ENCODE results near the gene IQSEC1. TPM values are rescaled to one million over a fixed set of nuclear protein-coding genes. Genes with fewer than 3 reads are reported as not detected.

IQSEC1 gene
- total RNA-seq, 2 experiments from 2014 or later = 36.8 to 40.4 TPM

DNA sequence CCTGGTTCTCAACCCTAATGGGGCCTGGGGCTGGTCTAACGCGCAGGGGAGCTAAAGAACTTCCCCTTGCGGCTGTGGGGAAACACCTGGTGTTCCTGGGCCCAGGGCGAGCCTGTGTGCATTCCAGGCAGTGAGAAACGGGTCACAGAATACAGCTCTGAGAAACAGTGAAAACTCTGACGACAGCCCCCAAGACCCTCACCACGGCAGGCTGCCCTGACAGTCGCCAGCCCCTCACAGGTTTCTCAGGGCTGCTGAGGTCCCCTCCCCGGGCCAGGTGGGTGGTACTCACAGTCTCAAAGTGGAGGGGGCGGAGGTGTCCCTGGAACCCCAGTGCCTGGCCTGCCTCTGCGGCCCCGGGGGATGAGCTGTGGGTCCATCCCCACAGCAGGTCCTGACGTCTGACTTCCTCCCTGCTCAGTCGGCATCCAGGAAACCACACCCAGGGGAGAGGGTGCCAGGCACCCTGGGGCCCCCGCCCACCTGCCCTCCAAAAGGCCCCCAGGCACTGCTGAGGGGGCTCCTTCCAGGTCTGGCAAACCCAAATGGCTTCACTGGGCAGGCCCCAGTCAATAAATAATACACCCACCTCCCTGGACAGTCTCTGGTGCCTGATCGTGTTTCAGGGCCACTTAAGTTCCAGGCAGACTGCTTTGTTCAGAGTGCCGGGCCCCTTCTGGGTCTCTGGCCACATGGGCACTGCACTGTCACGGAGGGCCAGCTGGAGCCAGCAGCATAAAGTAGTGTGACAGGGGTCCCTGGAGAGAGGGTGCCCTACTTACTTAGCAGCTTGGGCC, 57.7 kb downstream of the IQSEC1 start:
- H3K4me3 Mint-ChIP-seq = peak overlapping the region; percentile 72
- CTCF ChIA-PET = interaction anchor here (0.6 to 2.3 kb wide), 6 partner anchors 11 to 142 kb away, joined by 3 to 10 read pairs (median 3); no protein-coding TSS in a partner anchor
- peaks cover 56% of the 10 kb centered on the region for H3K4me1 Mint-ChIP-seq

DNA sequence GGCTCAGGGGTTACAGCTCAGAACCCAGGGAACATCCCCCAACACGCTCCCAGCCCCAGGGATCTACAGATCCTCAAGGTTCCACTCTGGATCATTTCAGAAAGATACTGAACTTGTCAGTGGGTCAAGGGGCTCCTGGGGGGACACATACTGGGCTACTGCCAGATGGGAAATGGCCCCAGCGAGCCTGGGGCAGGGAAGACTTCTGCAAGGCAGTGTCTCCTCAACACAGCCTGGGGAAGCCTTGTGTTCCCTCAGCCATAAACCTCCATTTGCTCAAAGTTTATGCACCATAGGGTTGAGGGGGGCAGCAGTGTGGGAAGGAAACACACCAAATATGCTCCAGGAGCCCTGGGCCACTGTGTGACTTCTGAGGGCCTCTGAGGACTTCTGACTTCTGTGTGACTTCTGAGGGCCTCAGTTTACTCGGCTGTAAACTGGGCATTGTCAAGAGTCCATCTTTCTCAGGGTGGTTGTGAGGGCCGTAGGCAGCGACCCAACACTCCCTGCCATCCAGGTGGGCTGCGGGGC, 58.4 kb downstream of the IQSEC1 start:
- Mint-ChIP-seq H3K4me1 (peaks cover 62% of the 10 kb centered on the region), H3K36me3 (ENCODE audit: low read depth) (peaks cover 14% of the 10 kb centered on the region), H3K27me3 (no peaks in the 10 kb centered on the region), H3K4me3 (peak overlapping the region; percentile 72), H3K27ac (peak overlapping the region; percentile 98), H3K9me3 (ENCODE audit: low read depth) (no peaks in the 10 kb centered on the region)
- intact Hi-C loops (cut with DNase I, micrococcal nuclease) = loop anchor here (1.0 to 10.0 kb wide), 8 partner anchors 48 to 1420 kb away; partner anchors contain the start of genes CHCHD4 (in 1 of the 2), HDAC11 (in 1 of the 2) and MKRN2 (in 1 of the 2)
- DNase-seq (no peak), ATAC-seq (no peak)
- ChIA-PET CTCF (interaction anchor here (0.6 to 2.3 kb wide), 6 partner anchors 10 to 142 kb away, joined by 3 to 10 read pairs (median 4); no protein-coding TSS in a partner anchor), POLR2A (interaction anchor here (1.5 kb wide), 1 partner anchor 10 kb away, joined by 6 read pairs; no protein-coding TSS in a partner anchor)

More for the DNA sequence above, 57.7 kb downstream of the IQSEC1 start:
- intact Hi-C loops (cut with DNase I, micrococcal nuclease) = loop anchor here (1.0 to 10.0 kb wide), 5 partner anchors 53 to 1419 kb away; partner anchors contain the start of gene HDAC11 (in 1 of the 2)
- Mint-ChIP-seq H3K27me3 (no peaks in the 10 kb centered on the region), H3K9me3 (ENCODE audit: low read depth) (no peaks in the 10 kb centered on the region), H3K36me3 (ENCODE audit: low read depth) (peaks cover 10% of the 10 kb centered on the region), H3K27ac (peak overlapping the region; percentile 98)
- ATAC-seq (peak; percentile 24), DNase-seq (peak; percentile 78)
- POLR2A ChIA-PET = interaction anchor here (1.5 kb wide), 1 partner anchor 11 kb away, joined by 6 read pairs; no protein-coding TSS in a partner anchor

DNA sequence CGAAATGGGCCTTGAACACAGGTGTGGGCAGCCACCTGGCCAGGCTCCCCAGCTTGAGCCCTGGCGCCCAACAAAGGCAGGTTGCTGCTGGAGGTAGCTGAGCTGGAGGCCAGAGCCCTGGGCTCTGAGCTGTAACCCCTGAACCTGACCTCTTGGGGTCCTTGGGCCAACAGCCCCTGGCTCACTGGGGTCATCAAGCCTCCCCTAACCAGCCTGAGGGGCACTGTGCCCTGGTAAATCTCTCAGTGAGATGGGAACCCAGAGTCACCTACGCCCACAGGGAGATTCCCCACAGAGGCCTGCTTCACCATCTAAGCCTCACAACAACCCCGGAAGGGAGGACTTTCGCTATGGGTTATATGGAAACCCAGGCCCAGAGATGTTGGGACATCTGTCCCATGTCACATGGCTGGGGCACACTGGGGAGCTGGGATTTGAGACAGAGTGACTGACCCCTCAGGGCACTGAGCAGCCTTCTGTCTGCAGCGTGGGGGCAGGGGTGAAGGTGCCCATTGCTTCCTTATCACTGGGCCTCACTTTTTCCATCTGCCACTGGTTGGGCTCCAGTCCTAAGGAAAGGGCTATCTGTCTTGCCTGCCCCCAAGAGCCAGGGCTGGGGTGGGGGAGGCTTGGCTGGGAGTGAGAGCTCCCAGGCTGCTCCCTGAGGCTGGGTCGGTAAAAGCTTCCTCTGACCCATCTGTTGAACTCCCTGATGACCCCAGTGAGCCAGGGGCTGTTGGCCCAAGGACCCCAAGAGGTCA, 59.1 kb downstream of the IQSEC1 start:
- Mint-ChIP-seq H3K27me3 (no peaks in the 10 kb centered on the region), H3K4me1 (peaks cover 69% of the 10 kb centered on the region), H3K4me3 (peak overlapping the region; percentile 72), H3K9me3 (ENCODE audit: low read depth) (no peaks in the 10 kb centered on the region), H3K27ac (peak overlapping the region; percentile 98), H3K36me3 (ENCODE audit: low read depth) (peaks cover 18% of the 10 kb centered on the region)
- POLR2A ChIA-PET = interaction anchor here (1.5 kb wide), 1 partner anchor 10 kb away, joined by 6 read pairs; no protein-coding TSS in a partner anchor
- intact Hi-C loops (cut with DNase I, micrococcal nuclease) = loop anchor here (2.0 to 10.0 kb wide), 7 partner anchors 47 to 1421 kb away; partner anchors contain the start of genes CHCHD4 (in 1 of the 2) and MKRN2 (in 1 of the 2)
- peak; percentile 8 for ATAC-seq
- peak; percentile 77 for DNase-seq
- CTCF ChIA-PET = interaction anchor here (0.6 to 2.3 kb wide), 5 partner anchors 10 to 376 kb away, joined by 3 to 10 read pairs (median 5); no protein-coding TSS in a partner anchor

DNA sequence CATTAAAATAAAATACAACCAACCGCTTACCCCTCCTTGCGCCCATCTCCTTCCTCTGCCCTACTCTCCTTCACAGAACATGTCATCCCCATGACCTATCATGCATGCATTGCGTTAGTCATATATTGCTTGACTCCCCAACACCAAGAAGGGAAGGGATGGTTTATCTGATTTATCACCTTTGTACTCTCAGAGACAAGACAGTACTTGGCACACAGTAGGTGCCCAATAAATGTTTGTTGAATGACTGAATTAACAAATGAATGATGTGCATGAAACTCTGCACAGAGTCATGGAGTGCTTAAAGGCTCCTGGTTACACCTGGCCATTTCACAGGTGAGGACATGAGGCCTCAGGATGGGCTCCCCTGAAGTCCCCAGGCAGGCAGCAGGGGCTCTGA, 59.7 kb downstream of the IQSEC1 start:
- Mint-ChIP-seq H3K27me3 (no peaks in the 10 kb centered on the region), H3K4me3 (peak overlapping the region; percentile 72), H3K9me3 (ENCODE audit: low read depth) (no peaks in the 10 kb centered on the region), H3K36me3 (ENCODE audit: low read depth) (peaks cover 21% of the 10 kb centered on the region), H3K27ac (peak overlapping the region; percentile 98), H3K4me1 (peaks cover 75% of the 10 kb centered on the region)
- DNase-seq (no peak), ATAC-seq (peak; percentile 10)
- ChIA-PET POLR2A (no interaction called here), CTCF (interaction anchor here (0.6 to 3.9 kb wide), 5 partner anchors 9 to 377 kb away, joined by 3 to 28 read pairs (median 9); no protein-coding TSS in a partner anchor)
- intact Hi-C loops (cut with DNase I, micrococcal nuclease) = loop anchor here (5.0 to 10.0 kb wide), 5 partner anchors 46 to 1421 kb away; partner anchors contain the start of genes CHCHD4 (in 1 of the 2) and MKRN2 (in 1 of the 2)

DNA sequence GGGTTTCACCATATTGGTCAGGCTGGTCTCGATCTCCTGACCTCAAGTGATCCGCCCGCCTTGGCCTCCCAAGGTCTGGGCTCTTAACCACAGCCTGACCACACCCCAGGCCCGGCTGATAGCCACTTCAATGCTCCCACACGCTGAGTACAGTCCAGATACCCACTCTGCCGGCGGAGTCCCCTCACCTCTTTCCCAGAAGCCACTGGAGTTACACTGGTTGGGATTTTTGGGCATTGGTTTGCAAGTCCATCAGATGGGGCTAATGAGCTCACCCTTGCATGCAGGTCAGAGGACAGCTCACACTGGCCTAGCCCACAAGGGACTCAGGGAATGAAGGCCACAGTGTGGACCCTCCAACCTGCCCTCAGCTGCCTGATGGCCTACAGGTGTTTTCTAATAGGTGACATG, 60.1 kb downstream of the IQSEC1 start:
- CTCF ChIA-PET = interaction anchor here (0.6 to 3.9 kb wide), 4 partner anchors 9 to 547 kb away, joined by 4 to 28 read pairs (median 7); no protein-coding TSS in a partner anchor
- Mint-ChIP-seq H3K27me3 (no peaks in the 10 kb centered on the region), H3K27ac (peak overlapping the region; percentile 98), H3K4me3 (peak overlapping the region; percentile 72), H3K9me3 (ENCODE audit: low read depth) (no peaks in the 10 kb centered on the region), H3K36me3 (ENCODE audit: low read depth) (peaks cover 24% of the 10 kb centered on the region), H3K4me1 (peaks cover 79% of the 10 kb centered on the region)
- ATAC-seq (no peak), DNase-seq (no peak)
- intact Hi-C loops (cut with DNase I, micrococcal nuclease) = loop anchor here (5.0 to 10.0 kb wide), 5 partner anchors 46 to 1422 kb away; partner anchors contain the start of genes CHCHD4 (in 1 of the 2) and MKRN2 (in 1 of the 2)
- POLR2A ChIA-PET = no interaction called here

DNA sequence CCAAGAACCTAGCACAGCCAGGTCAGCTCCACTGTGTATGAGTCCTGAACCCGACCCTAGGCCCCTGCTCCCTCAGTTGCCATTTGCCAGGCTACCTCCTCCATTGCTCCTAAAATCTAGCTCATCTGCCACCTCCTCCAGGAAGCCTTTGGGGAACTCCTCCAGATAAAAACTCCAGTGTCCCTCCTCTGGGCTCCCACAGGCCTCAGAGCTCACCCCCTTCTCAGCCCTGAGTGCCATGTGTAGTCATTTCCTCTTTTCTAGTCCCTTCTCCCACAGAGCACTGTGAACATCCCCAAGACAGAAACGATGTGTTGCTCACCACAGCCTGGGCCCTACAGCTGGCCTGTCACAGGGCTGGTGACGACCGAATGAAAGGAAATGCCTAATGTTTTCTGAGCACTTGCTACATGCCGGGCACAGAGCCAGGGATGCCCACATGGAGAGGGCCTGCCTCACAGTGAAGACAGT, 61.0 kb downstream of the IQSEC1 start:
- POLR2A ChIA-PET = interaction anchor here (0.6 to 1.9 kb wide), 5 partner anchors 17 to 1860 kb away, joined by 3 to 6 read pairs (median 3); no protein-coding TSS in a partner anchor
- Mint-ChIP-seq H3K27ac (peak overlapping the region; percentile 98), H3K36me3 (ENCODE audit: low read depth) (peaks cover 24% of the 10 kb centered on the region), H3K27me3 (no peaks in the 10 kb centered on the region), H3K4me1 (peaks cover 85% of the 10 kb centered on the region), H3K4me3 (peak overlapping the region; percentile 72), H3K9me3 (ENCODE audit: low read depth) (no peaks in the 10 kb centered on the region)
- intact Hi-C loops (cut with DNase I, micrococcal nuclease) = loop anchor here (1.0 to 10.0 kb wide), 9 partner anchors 45 to 1423 kb away; partner anchors contain the start of genes CHCHD4 (in 1 of the 2), MKRN2 (in 1 of the 2), RAF1 (in 1 of the 2) and RPL32 (in 1 of the 2)
- ATAC-seq = peak; percentile 57
- DNase-seq = peak; percentile 86
- CTCF ChIA-PET = interaction anchor here (0.9 to 3.9 kb wide), 5 partner anchors 12 to 43 kb away, joined by 4 to 28 read pairs (median 5); no protein-coding TSS in a partner anchor

DNA sequence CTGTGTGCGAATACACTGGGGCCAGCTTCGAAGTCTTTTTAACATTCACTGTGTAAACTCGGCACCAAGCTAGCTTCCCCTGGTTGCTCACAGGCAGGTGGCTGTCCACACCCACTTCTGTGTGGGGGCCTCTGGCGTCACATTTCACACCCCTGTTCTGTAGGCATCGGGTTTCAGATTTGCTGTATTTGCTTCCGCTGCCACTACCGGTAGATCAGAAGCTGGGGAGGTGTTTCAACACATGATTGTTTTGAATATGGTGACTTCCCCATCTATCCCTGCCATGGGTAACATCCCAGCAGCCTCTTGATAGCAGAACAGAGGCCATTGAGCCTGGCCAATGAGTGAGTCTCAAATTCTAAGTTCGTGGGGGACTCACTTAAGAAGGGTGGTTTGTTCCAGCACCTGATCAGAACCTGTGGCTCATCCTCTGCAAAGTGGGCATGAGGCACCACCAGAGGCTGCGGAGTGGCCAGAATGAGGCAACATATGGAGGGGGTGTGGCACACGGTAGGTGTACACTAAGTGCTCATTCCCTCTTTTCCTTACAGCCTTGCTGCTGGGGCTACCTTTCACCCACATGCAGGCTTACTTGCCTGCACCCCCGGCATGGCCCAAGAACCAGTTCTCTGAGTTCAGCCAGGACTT, 61.5 kb downstream of the IQSEC1 start:
- Mint-ChIP-seq H3K4me1 (peaks cover 85% of the 10 kb centered on the region), H3K27me3 (no peaks in the 10 kb centered on the region), H3K27ac (peak overlapping the region; percentile 98), H3K9me3 (ENCODE audit: low read depth) (no peaks in the 10 kb centered on the region), H3K4me3 (peak overlapping the region; percentile 72), H3K36me3 (ENCODE audit: low read depth) (peaks cover 24% of the 10 kb centered on the region)
- intact Hi-C loops (cut with DNase I, micrococcal nuclease) = loop anchor here (1.0 to 10.0 kb wide), 16 partner anchors 9 to 1423 kb away; partner anchors contain the start of genes CHCHD4 (in 1 of the 2), IQSEC1 (in 1 of the 2), MKRN2 (in 1 of the 2) and NUP210 (in 1 of the 2)
- CTCF ChIA-PET = interaction anchor here (0.9 to 3.9 kb wide), 5 partner anchors 12 to 42 kb away, joined by 4 to 28 read pairs (median 5); no protein-coding TSS in a partner anchor
- ATAC-seq = peak; percentile 62
- DNase-seq = peak; percentile 94
- POLR2A ChIA-PET = interaction anchor here (0.6 to 1.9 kb wide), 3 partner anchors 17 to 80 kb away, joined by 3 to 6 read pairs (median 3); no protein-coding TSS in a partner anchor

DNA sequence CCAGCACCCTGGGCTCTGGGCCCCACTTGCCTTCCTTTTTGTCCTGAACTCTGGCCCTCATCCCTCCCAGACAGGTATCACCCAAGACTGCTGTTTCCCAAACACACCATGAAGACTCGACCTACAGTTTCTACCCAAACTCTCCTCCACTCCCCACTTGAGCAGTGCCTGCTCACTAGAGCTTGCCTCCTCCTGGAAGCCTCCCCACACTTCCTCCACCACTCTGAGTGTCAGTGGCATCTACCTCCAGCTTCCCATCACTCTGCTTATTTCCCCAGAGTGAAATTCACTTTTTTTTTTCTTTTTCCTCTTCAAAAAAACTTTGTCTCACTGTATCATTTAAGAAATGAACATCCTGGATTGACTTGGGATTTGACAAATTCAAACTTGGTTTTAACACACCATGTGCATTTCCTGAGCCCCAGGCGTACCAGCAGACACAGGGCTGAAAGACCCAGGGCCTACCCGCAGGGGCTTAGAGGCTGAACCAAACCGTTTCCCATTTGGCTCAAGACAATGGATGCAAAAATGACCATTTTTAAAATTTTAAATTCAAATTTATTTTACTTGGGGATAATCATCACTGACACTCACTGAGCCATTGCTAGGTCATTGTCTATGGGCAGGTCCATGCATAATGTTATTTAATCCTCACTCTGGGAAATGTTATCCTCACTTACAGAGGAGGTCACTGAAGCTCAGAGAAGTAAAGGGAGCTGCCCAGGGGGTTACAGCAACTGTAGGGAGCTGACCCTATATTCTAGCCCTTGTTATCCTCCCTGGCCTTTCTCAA, 62.3 kb downstream of the IQSEC1 start:
- Mint-ChIP-seq H3K27ac (peak overlapping the region; percentile 98), H3K4me3 (peak overlapping the region; percentile 72), H3K9me3 (ENCODE audit: low read depth) (no peaks in the 10 kb centered on the region), H3K4me1 (peaks cover 86% of the 10 kb centered on the region), H3K36me3 (ENCODE audit: low read depth) (peaks cover 24% of the 10 kb centered on the region), H3K27me3 (no peaks in the 10 kb centered on the region)
- POLR2A ChIA-PET = interaction anchor here (0.9 to 1.9 kb wide), 2 partner anchors 16 kb away, joined by 4 to 6 read pairs; no protein-coding TSS in a partner anchor
- intact Hi-C loops (cut with DNase I, micrococcal nuclease) = loop anchor here (1.0 to 10.0 kb wide), 12 partner anchors 9 to 1424 kb away; partner anchors contain the start of genes CHCHD4 (in 1 of the 2), IQSEC1 (in 1 of the 2), MKRN2 (in 1 of the 2) and NUP210 (in 1 of the 2)
- CTCF ChIA-PET = interaction anchor here (0.8 to 3.9 kb wide), 4 partner anchors 11 to 30 kb away, joined by 3 to 28 read pairs (median 5); no protein-coding TSS in a partner anchor
- no peak for ATAC-seq
- DNase-seq = no peak

DNA sequence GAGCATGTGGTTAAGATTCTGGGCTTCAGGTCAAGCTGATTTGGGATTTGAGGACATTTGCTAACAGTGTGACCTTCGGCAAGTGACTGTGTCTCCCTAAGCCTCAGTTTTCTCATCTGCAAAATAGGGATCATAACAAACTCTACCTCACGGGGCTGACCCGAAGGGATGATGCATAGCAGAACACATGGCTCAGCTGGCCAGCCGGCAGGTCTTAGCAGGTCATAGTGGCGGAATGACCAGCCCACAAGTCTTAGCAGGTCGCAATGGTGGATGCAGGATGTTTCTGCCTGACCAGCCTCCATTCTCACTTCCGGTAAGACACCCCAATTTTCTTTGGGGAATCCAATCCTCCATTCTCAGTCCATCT, 63.3 kb downstream of the IQSEC1 start:
- H3K36me3 Mint-ChIP-seq (ENCODE audit: low read depth) = peaks cover 24% of the 10 kb centered on the region
- H3K4me1 Mint-ChIP-seq = peaks cover 96% of the 10 kb centered on the region
- POLR2A ChIA-PET = interaction anchor here (0.9 kb wide), 1 partner anchor 15 kb away, joined by 4 read pairs; no protein-coding TSS in a partner anchor
- no peaks in the 10 kb centered on the region for H3K9me3 Mint-ChIP-seq (ENCODE audit: low read depth)
- peak overlapping the region; percentile 98 for H3K27ac Mint-ChIP-seq
- H3K4me3 Mint-ChIP-seq = peak overlapping the region; percentile 53
- CTCF ChIA-PET = interaction anchor here (0.6 to 3.9 kb wide), 5 partner anchors 10 to 823 kb away, joined by 3 to 28 read pairs (median 5); no protein-coding TSS in a partner anchor
- no peak for ATAC-seq
- no peaks in the 10 kb centered on the region for H3K27me3 Mint-ChIP-seq
- intact Hi-C loops (cut with DNase I, micrococcal nuclease) = loop anchor here (2.0 to 10.0 kb wide), 7 partner anchors 15 to 1425 kb away; partner anchors contain the start of genes CHCHD4 (in 1 of the 2), MKRN2 (in 1 of the 2) and NUP210 (in 1 of the 2)
- DNase-seq = no peak

Data from activated CD4-positive, alpha-beta T cell treated with anti-CD3 and anti-CD28 coated beads for 36 hours (primary cell).